Measurements from ENCODE around the gene B4GALT6. TPM values are rescaled to one million over a fixed set of nuclear protein-coding genes. Genes with fewer than 3 reads are reported as not detected.

The B4GALT6 gene
- total and polyA plus RNA-seq, 10 of the 15 experiments (the other 5 are each of a cell fraction or from before 2014, with no cell fraction given): 11.9 to 47.4 (median 18.0) TPM

DNA sequence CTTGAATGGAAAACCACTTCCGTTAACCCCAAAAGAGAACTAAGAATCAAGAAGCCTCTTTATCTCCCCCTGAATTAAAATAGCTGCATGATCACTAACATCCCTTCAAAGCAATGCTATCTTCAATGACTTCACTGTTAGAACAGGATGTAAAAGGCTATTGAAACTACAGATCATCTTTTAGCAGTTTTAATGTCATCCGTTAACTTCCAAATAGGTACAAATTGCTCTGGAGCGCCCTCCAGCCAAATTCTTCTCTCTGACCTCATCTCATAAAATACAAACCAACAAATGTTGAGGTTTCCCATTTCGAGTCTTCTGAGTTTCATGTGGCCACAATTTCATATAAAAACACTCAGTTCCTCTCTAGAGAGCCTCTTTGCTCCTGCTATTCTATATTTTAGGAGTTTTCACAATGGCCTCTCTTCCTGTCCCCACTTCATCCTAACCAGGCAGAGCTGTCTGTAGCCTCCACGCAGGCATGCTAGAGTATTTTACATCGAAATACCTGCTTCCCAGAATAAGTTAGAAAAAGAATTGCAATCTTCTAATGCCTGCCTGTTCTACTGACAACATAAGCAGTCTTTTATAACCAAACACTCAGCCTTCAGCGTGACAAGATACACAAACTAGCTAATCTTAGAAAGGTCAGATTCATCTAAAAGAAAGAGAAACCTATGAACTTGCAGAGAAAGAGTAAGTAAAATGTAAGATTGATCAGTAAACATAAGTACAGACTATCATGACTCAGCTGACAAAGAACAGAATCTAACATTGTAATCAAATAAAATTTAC, 37.9 kb downstream of the B4GALT6 start (continued):
- TF ChIP-seq, protein P1, sequence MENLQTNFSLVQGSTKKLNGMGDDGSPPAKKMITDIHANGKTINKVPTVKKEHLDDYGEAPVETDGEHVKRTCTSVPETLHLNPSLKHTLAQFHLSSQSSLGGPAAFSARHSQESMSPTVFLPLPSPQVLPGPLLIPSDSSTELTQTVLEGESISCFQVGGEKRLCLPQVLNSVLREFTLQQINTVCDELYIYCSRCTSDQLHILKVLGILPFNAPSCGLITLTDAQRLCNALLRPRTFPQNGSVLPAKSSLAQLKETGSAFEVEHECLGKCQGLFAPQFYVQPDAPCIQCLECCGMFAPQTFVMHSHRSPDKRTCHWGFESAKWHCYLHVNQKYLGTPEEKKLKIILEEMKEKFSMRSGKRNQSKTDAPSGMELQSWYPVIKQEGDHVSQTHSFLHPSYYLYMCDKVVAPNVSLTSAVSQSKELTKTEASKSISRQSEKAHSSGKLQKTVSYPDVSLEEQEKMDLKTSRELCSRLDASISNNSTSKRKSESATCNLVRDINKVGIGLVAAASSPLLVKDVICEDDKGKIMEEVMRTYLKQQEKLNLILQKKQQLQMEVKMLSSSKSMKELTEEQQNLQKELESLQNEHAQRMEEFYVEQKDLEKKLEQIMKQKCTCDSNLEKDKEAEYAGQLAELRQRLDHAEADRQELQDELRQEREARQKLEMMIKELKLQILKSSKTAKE (IDR thresholded peaks at IDR 0.05; ENCODE audit: low read depth, poor library complexity, severe bottlenecking): peak; percentile 66
- TF ChIP-seq RBBP5 (conservative IDR thresholded peaks at IDR 0.05) (no peak), BACH1 (IDR thresholded peaks at IDR 0.05; ENCODE audit: borderline replicate concordance) (no peak; the same call in 1 of the 2 replicates), EP300 (IDR thresholded peaks at IDR 0.05; ENCODE audit: borderline replicate concordance in 1 of 2, control insufficient read depth in 1 of 2, low read depth in 2 of 2, low read length in 2 of 2) (peak in 1 of 2 experiments; percentile 52; a peak in 1 of 4 replicates), IRF3 (IDR thresholded peaks at IDR 0.05) (no peak), CEBPB (IDR thresholded peaks at IDR 0.05; ENCODE audit: borderline replicate concordance in 1 of 2, low read depth in 2 of 2, low read length in 2 of 2) (peak in 1 of 2 experiments; percentile 83; a peak in 1 of 4 replicates), SUZ12 (IDR thresholded peaks at IDR 0.05; ENCODE audit: unreplicated experiment) (no peak), MYB (IDR thresholded peaks at IDR 0.05; ENCODE audit: borderline replicate concordance, low read depth, low read length) (no peak), PAX8 (IDR thresholded peaks at IDR 0.05) (no peak), IKZF2 (IDR thresholded peaks at IDR 0.05) (peak; percentile 72 to 77), ZNF217 (IDR thresholded peaks at IDR 0.05) (peak; percentile 79), NR2C1 (IDR thresholded peaks at IDR 0.05) (no peak), NR2F1 (conservative IDR thresholded peaks at IDR 0.05) (peak; percentile 57; the same call in 1 of the 2 replicates), EZH2 (IDR thresholded peaks at IDR 0.05; ENCODE audit: borderline replicate concordance, control insufficient read depth, low read depth, low read length) (no peak), PBX3 (IDR thresholded peaks at IDR 0.05; ENCODE audit: insufficient replicate concordance, low read depth, low read length) (no peak), RUNX3 (IDR thresholded peaks at IDR 0.05; ENCODE audit: low read length) (peak; percentile 88), MTA2 (IDR thresholded peaks at IDR 0.05; ENCODE audit: low read depth) (peak; percentile 70), CBX3 (IDR thresholded peaks at IDR 0.05; ENCODE audit: borderline replicate concordance, low read depth) (no peak), MXI1 (IDR thresholded peaks at IDR 0.05; ENCODE audit: low read depth, low read length) (no peak), HCFC1 (IDR thresholded peaks at IDR 0.05; ENCODE audit: low read length) (no peak), BCL3 (IDR thresholded peaks at IDR 0.05; ENCODE audit: borderline replicate concordance, insufficient read depth, low read depth, low read length, poor library complexity, severe bottlenecking) (no peak)
- TF ChIP-seq, protein P2, sequence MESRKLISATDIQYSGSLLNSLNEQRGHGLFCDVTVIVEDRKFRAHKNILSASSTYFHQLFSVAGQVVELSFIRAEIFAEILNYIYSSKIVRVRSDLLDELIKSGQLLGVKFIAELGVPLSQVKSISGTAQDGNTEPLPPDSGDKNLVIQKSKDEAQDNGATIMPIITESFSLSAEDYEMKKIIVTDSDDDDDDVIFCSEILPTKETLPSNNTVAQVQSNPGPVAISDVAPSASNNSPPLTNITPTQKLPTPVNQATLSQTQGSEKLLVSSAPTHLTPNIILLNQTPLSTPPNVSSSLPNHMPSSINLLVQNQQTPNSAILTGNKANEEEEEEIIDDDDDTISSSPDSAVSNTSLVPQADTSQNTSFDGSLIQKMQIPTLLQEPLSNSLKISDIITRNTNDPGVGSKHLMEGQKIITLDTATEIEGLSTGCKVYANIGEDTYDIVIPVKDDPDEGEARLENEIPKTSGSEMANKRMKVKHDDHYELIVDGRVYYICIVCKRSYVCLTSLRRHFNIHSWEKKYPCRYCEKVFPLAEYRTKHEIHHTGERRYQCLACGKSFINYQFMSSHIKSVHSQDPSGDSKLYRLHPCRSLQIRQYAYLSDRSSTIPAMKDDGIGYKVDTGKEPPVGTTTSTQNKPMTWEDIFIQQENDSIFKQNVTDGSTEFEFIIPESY (IDR thresholded peaks at IDR 0.05): no peak
